Esophagus muscularis mucosa (tissue), 3 donors: Measurements from ENCODE around the gene UBE2S.

Experiments used
- POLR2A ChIP-seq: fragments of 450-650 bp; IDR thresholded peaks from one replicate; pipeline ENCODE4 v1.6.1; 2017; ENCODE audit warnings: antibody characterized with exemption, moderate library complexity, mild to moderate bottlenecking, low read depth
- TF ChIP-seq, protein P1 (sequence below), 3 experiments: fragments of 200-600 bp in 2 of 3; fragments of 450-650 bp in 1 of 3; sonication (generic) in 2 of 3; IDR thresholded peaks; one replicate each; pipeline ENCODE4 v1.5.1; 2017 to 2019; ENCODE audit warnings: antibody characterized with exemption in 3 of 3, mild to moderate bottlenecking in 2 of 3, moderate library complexity in 1 of 3

DNA sequence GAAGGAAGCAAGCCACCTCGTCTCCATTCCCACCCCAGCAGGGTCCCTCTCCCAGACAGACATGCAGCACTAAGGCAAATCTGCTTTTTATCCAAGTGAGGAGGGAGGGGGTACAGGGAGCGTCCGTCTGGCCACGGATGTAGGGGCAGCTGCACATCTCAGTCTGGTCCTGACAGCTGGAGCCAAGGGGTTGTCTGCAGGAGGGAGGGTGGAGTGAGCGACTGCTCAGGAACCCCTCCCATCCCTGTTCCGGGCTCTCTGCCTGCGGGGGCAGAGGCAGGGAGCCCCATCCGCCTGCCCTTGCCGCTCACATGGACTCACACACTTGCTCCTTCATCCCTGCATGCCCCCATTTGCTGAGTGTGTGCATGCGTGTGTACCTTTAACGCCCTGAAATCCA lies 28.4 kb downstream of the UBE2S start:
- TF ChIP-seq, protein P1, sequence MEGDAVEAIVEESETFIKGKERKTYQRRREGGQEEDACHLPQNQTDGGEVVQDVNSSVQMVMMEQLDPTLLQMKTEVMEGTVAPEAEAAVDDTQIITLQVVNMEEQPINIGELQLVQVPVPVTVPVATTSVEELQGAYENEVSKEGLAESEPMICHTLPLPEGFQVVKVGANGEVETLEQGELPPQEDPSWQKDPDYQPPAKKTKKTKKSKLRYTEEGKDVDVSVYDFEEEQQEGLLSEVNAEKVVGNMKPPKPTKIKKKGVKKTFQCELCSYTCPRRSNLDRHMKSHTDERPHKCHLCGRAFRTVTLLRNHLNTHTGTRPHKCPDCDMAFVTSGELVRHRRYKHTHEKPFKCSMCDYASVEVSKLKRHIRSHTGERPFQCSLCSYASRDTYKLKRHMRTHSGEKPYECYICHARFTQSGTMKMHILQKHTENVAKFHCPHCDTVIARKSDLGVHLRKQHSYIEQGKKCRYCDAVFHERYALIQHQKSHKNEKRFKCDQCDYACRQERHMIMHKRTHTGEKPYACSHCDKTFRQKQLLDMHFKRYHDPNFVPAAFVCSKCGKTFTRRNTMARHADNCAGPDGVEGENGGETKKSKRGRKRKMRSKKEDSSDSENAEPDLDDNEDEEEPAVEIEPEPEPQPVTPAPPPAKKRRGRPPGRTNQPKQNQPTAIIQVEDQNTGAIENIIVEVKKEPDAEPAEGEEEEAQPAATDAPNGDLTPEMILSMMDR (IDR thresholded peaks at IDR 0.05): no peak
- no peak for TF ChIP-seq POLR2A
